Right renal pelvis (tissue), 4 donors: ENCODE measurements around the gene BFSP2. TPM values are rescaled to one million over a fixed set of nuclear protein-coding genes. Genes with fewer than 3 reads are reported as not detected.

ENCODE experiments used
- DNase-seq, 4 donors: peaks; one replicate each; pipeline ENCODE4 v3.0.0-alpha.2; 2013; ENCODE audit warnings: low read depth in 4 of 4, low spot score in 3 of 4, missing footprints in 1 of 4
- polyA plus RNA-seq, 4 donors: library from polyadenylated mRNA; unstranded; fragments of 120-200 nt; gene quantifications; one replicate each; pipeline ENCODE4 v1.2.1, GENCODE V29; 2013; ENCODE audit not compliant: insufficient read length in 4 of 4

BFSP2 gene
- polyA plus RNA-seq, 4 donors = 0.10 to 0.33 (median 0.21) TPM; not detected in 1

DNA sequence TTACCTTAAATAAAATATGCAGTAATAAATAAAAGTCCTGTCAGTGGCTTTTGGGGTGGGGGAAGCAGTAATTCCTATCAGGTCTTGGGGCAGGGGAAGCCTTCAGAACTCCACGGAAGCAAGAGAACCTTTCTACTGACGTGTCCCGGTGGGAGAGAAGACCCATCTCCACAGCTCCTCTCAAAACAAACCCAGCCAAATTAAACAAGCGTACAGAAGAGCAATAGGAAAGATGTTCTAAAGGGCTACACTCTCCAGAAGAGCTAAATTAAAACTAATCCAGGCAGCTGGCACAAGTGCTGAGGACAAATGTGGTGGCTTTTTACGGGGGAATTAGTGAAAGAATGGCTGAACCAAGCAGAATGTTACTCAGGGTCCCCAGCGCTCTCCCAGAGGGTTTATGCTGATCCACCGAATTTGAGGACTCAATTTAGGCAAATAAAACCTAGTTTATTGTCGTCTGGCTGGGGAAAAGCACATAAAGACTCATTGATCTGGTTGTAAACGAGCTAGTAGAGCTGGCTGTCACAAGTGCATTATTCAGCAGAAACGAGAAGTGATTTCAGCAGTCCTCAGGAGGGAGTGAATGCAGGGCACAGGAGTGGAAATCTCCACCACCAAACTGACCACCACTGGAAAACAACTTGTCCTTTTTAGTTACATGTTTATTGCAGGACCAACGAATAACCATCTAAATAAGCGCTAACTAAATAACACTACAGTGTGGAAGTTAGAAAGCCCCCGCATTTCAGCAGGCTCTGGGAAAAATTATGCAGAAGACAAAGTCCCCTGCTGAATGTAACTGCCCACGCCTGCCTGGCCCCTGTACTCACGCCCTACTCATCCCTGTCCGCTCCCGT, 13.5 kb downstream of the BFSP2 start:
- peak in 1 of 4 donors; percentile 18 for DNase-seq

DNA sequence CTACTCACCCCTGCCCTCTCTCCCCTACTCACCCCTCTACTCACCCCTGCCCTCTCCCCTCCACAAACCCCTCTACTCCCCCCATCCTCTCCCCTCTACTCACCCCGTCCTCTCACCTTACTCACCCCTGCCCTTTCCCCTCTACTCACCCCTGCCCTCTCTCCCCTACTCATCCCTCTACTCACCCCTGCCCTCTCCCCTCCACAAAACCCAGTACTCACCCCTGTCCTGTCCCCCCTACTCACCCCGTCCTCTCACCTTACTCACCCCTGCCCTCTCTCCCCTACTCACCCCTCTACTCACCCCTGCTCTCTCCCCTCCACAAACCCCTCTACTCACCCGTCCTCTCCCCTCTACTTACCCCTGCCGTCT, 14.2 kb downstream of the BFSP2 start:
- no peak for DNase-seq

DNA sequence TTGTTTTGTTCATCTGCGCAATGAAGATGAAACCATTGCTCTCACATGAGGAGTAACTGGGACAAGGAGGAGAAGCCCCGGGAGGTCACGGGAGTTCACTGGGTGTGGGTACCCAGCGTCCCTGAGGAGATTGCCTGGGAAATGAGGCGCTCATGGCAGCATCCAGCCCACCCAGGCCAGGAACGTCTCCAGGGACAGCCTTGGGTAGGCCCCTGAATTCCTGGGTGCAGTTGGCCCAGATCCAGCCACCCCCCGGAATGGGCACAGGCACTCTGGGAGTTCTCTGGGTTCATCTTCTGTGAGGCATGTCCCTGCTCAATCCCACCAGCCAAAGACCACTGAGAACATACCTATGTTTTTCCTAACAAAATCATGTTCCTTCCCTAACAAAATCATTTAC, 18.5 kb downstream of the BFSP2 start:
- DNase-seq = no peak

DNA sequence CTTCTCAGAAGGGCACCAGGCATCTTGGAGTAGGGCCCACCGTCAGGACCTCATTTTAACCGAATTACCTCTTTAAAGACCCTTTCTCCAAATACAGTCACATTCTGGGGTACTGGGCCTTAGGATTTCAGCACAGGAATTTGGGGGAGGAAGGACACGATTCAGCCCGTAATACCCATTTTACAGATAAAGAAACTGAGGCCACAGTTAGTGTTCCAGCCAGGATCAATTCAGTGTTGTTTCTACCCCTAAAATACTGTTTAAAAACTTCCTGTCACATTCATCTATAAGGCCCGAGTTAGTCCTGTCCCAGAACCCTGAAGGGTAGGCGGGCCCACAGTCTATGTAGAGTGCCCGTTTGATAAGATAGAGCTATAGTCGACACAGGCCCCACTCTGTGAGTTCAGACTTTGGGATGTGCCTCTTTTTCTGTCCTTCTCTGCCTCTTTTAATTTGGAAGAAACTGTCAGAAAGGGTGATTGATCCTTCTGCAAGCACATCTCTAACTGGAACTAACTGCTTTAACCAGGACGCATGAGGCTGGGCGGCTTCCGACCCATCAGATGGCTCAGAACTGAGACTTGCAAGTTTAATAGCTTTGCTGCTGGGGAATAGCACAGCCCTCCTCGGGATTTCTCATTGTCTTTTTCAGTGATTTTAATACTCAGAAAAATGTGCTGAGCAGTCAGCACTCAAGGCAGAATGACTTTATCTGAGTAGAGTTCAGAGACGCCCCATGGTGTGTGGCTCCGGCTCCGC, 19.5 kb downstream of the BFSP2 start:
- no peak for DNase-seq

DNA sequence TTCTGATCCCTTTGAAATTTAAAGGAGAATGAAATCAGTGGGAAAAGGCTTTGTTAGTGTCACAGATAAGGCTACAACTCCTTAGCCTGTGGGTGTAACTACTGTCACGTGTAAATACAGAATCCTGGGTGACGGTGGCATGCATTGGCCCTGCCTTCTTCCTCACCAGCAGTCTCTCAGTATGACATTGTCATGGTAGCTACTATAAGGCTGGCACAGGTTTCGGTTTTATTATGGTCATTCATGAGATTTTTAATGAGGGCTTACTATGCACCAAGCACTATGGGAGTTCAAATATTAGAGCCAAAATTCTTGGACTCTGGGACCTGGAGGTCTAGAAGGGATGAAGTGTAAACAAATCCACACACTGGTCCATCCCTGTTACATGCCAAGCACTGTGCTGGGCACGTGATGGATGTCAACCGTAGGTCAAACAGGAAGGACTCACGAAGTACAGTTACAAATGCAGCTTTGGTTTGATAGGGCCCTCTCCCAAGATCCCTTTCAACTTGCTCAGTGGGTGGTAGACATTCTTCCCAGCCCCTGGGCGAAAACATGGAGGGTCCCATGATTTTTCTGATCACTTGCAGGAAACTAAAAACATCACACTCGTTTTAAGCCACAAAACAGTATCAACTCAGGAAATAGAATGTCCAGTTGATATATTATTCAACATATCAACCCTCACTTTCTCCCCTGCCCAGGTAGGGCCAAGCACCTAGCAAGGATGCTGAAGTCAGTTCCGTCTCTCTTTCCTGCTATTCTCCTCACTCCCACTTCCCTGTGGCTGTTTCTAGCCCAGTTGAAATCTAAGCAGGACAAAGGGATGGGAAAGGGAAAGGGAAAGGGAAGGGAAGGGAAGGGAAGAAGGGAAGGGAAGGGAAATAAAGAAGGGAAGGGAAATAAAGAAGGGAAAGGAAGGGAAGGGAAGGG, 25.3 kb downstream of the BFSP2 start:
- no peak for DNase-seq

DNA sequence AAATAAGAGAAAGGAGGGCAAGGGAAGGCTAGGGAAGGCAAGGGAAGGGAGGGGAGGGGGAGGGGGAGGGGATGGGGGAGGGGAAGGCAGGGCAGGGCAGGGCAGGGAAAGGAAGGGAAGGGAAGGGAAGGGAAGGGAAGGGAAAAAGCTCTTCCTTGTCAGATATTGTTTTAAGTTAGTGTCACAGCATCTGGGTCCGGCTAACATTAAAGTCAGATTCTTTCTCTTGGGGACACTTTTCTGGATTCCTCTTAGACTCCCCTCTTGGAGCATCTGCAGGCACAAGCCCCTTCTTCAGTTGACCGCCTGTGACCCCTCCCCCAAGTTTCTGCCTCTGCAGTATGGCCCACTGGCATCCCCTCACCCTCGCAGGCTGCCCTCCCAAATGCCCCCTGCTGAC, 26.0 kb downstream of the BFSP2 start:
- no peak for DNase-seq

DNA sequence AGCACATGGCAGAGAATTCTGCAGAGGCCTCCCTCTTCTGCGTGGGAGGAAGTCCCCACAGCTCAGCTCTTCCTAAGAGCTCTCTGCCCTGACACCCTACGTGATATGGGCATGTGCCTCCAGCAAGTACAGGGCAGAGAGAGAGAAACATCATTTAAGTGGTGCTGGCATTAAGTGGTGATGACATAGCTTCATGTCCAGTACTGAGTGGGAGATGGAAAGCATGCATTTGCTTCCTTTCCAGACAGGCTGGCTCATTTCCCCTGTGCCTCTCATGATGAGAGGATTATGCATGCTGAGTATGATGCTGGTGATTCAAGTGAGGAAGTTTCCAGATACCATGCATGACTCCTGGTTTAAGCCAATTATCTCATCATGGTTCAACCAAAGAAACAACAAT, 26.9 kb downstream of the BFSP2 start:
- no peak for DNase-seq

DNA sequence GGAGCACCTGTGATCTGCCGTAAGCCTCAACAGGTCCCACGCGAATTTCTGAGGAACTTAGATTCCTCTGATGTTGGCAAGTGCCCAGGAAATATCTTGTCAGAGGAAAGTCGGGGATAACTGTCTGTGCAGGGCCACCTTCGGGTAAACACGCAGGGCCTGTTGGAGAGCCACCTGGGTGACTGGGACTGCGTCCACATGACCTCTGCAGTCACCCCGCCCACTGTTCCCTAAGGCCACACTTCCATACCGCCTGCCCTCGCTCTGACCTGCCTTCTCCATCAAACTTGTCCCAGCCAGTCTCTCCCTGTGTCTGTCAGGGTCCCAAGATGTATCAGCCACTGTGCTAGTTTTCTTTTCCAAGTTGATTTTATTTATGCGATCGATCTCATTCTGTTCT, 28.7 kb downstream of the BFSP2 start:
- no peak for DNase-seq

DNA sequence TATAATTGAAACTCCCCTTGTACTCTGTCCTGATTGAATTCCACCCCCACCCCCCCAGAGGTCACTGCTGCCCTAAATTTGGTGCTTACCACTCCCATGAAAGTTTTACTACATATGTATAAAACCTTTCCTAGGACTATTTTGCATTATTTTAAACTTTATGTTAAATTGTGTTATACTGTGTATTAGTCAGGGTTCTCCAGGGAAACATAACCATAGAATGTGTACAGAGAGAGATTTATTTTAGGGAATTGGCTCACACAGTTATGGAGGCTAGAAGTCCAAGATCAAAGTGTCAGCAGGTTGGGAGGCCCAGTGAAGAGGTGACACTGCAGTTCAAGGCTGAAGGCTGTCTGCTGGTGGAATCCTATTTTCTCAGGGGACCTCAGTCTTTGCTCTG, 29.2 kb downstream of the BFSP2 start:
- no peak for DNase-seq

DNA sequence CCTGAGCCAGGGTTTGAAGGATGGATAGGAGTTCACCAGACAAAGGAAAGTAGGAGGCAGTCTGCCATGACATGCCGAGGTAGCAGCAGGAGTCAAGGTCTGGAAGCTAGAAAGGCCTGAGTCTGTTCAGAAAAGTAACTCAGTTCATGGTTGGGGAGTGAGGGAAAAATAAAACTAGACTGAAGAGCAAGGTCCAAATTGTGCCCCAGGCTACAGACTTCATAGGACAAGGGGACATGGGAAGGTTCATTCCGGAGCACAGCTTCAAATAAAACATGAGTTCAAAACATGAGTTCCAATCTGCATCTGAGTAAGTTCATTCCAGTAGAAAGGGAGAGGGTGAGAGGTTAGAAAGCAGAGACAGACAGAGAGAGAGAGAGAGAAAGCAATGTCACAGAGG, 39.7 kb downstream of the BFSP2 start:
- DNase-seq = no peak

DNA sequence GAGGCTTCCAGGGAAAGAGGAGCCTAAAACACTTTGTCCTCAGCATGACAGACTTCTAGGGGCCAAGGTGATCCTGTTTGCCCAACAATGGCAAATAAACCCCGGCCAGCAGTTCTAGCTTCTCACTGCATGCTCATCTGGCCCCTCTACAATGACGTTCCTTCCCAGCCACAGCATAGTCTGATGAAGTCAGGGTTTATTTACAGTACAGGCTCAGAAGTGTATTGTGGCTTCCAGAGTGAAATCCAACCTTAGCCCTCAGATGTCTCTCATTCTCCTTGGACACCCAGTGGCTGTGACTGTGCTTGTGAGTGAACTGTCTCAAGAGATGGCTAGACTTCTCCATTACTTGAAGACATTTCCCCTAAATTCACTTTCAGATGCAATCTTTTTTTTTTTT, 40.8 kb downstream of the BFSP2 start:
- DNase-seq = no peak

DNA sequence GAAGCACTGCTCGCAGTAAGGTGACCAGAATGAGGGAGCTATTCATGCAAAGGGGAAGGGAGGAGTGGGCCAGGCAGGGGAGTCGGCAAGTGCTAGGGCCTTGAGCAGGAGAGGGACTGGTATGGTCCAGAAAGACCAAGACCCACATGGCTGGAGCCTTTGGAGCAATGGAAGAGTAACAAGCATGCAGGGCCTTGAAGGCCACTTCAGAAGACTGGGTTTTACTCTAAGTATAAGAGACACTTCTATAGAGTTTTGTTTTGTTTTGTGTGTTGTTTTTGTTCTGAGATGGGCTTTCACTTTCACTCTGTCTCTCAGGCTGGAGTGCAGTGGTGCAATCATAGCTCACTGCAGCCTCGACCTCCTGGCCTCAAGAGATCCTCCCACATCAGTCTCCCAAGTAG, 42.0 kb downstream of the BFSP2 start:
- no peak for DNase-seq

DNA sequence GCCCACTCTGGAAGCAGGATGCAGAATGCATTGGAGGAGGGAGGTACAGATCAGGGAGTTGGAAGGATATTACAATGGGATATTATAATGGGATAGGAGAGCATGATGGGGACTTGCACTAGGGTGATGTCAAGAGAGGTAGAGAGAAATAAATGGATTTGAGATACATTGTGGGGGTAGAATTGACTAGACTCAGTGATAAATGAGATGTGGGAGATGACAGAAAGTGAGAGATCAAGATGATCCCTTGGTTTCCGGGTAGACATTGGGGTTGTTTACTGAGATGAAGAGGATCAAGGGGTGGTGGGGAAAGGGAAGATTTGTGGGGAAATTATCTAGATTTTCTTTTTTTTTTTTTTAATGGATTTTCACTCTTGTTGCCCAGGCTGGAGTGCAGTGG, 42.7 kb downstream of the BFSP2 start:
- DNase-seq = no peak

DNA sequence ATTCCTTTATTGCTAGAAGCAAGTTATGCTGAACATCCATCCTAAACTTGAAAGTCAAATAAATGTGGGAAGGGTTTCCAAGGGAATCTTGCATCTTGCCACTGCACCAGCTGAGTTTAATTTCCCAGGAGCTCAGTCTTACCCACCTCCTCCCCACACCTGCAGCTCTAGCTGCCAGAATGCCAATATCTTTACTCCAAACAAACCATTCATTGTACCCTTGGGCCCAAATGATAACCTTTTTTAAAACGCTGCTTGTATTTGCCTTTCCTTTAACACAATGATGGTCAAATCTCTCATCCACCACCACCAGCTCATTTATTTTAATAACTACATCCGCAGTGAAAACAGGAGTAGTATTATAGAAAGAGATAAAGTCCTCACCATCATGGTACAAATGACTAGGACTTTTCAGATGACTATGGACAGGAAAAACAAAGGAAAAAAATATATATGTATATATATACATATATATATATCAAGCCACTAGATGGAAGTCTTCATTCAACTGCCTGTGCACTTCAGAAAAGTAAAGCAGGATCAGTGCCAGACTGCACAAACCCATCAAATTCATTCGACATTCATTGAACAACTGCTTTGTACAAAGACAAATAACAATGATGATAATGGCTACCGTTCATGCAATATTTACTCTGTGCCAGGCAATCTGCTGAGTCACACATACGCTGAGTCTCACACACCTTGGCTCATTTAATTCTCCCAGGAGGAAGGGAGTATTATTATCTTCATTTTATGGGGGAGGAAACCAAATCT, 44.0 kb downstream of the BFSP2 start:
- no peak for DNase-seq

DNA sequence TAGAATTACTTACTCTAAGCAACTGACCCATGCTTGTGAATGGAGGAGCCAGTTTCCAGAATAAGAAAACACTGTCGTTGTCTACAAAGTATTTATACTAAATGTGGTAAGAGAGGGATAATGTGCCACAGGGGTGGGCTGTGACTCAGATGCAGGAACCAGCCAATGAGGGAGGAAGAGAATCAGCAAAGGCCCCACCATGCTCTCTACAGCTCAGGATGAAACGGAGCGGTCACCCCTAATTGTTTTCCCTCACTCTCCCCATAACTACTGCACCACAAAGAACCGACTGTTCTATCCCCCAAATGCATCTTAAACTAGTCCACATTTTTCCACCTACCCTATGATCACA, 44.5 kb downstream of the BFSP2 start:
- DNase-seq = no peak

DNA sequence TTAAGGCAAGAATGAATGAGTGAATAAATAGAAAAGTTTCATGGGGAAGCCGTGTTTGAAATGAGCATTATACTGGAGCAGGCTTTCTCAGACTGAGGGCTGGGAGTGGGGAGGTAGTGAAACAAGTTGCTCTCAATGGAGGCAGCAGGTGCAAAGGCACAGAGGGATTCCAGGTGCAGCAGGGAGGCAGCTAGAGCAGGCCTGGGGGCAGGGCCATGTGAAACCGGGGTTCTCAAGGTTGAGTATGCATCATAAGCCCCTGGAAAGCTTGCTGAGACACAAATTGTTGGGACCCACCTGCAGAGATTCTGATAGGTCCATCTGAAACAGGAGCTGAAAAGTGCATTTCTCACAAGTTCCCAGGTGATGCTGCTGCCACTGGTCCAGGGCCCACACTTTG, 45.3 kb downstream of the BFSP2 start:
- DNase-seq = no peak

DNA sequence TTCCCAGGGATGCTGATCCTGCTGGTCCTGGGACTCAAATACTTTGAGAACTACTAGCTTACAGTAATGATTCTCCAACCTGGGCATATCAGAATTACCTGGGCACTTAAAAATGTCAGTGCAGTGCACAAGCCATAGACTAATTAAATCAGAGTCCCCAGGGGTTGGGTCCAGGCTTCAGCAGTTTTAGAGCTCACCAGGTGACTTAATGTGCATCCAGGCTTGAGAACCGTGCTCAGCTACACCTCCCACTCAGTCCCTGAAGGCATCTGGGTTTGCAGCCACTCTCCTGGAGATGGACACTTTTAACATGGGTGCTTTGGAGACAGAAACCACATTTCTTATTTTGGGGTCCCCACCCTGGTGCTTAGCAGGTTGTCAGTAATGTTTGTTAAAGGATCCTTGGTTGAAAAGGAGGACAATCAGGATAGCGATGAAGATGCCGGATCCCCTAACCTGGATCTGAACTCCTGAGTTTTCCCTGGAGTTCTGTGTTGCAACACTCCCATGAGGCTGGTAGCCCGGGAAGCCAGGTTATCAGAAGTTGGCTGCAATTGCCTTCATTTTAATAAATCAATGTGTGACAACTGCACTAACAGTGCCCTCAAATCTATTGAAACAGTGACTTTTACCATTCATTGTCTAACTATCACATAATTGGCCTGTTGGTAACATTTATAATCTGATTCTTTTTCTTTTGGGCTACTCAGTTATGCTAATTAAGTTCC, 48.1 kb downstream of the BFSP2 start:
- DNase-seq = peak in 1 of 4 donors; percentile 37

DNA sequence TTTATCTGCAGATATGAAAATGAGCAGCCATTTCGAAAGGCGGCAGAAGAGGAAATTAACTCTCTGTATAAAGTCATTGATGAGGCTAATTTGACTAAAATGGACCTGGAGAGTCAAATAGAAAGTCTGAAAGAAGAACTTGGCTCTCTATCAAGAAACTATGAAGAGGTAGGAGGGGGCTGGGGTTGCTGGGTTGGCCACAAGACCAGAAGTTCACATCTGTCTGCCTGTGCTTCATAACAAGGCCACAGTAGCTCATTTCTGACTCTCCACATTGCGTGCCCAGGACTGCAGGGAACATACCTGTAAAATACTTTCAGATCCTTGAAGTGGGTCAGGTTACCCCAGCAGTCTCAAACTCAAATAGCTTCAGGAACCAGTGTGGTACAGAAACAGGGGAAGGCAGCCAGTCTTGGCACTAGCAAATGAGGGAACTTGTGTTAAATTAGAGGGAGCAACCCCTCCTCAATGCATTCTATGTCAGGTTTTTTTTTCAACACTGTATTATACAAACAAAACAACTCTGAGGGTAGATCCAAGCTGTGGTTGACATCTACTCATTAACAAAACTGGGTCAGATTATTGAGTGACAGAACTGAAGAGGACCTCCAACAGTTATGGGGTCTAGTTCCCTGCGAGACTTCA, 48.7 kb downstream of the BFSP2 start:
- no peak for DNase-seq

DNA sequence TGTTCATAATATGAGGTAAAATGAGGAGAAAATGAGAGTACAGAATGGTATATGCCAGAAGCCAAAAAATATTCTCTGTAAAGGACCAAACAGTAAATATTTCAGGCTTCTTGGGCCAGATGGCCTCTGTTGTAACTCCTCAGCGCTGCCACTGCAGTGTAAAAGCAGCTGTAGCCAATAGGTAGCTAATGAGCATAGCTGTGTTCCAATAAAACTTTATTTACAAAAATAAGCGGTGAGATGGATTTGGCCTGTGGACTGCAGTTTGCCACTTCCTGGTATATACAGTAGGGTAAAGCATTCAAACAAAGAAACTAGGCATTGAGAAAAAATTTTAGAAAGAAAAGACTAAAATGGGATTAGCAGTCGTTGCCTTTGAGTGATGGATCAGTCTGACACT, 51.5 kb downstream of the BFSP2 start:
- no peak for DNase-seq
